HepG2 (cell line): ENCODE measurements around the gene NEURL1B.

Experiments used
- HIVEP1 ChIP-seq: sonication (generic); formaldehyde crosslinking; IDR thresholded peaks from 2 replicates; pipeline ENCODE4 v1.4.0; 2020; ENCODE audit warnings: mild to moderate bottlenecking, missing genetic modification reagents
- HOXA7 ChIP-seq: sonication (generic); formaldehyde crosslinking; IDR thresholded peaks from 2 replicates; pipeline ENCODE4 v1.8.1; 2022; ENCODE audit warnings: mild to moderate bottlenecking, missing genetic modification reagents, moderate library complexity
- MYC ChIP-seq: sonication (generic); formaldehyde crosslinking; IDR thresholded peaks from 2 replicates; pipeline ENCODE4 v1.9.0; 2021; ENCODE audit warnings: missing genetic modification reagents, borderline replicate concordance
- NKX3-1 ChIP-seq: sonication (generic); formaldehyde crosslinking; IDR thresholded peaks from 2 replicates; pipeline ENCODE4 v1.5.0; 2020; ENCODE audit warnings: missing genetic modification reagents
- PAWR ChIP-seq: sonication (generic); formaldehyde crosslinking; IDR thresholded peaks from 2 replicates; pipeline ENCODE4 v1.4.0; 2020; ENCODE audit warnings: missing genetic modification reagents, mild to moderate bottlenecking, borderline replicate concordance
- PITX1 ChIP-seq: sonication (generic); formaldehyde crosslinking; IDR thresholded peaks from 2 replicates; pipeline ENCODE4 v1.5.1; 2020; ENCODE audit warnings: mild to moderate bottlenecking, missing genetic modification reagents
- ZBTB33 ChIP-seq: sonication (generic); formaldehyde crosslinking; IDR thresholded peaks from 2 replicates; pipeline ENCODE4 v1.4.0; 2020; ENCODE audit warnings: missing genetic modification reagents
- ZBTB7A ChIP-seq: sonication (generic); formaldehyde crosslinking; IDR thresholded peaks from 2 replicates; pipeline ENCODE4 v1.8.0; 2022; ENCODE audit warnings: mild to moderate bottlenecking, missing genetic modification reagents
- ZNF138 ChIP-seq: sonication (generic); formaldehyde crosslinking; IDR thresholded peaks from 2 replicates; pipeline ENCODE4 v1.5.0; 2020; ENCODE audit warnings: mild to moderate bottlenecking, low read depth, missing genetic modification reagents
- ZNF253 ChIP-seq: sonication (generic); formaldehyde crosslinking; IDR thresholded peaks from 2 replicates; pipeline ENCODE4 v1.8.0; 2022; ENCODE audit warnings: mild to moderate bottlenecking, missing genetic modification reagents, borderline replicate concordance
- ZSCAN30 ChIP-seq: sonication (generic); formaldehyde crosslinking; IDR thresholded peaks from 2 replicates; pipeline ENCODE4 v1.5.0; 2020; ENCODE audit warnings: mild to moderate bottlenecking, missing genetic modification reagents
- TF ChIP-seq, protein P1 (sequence below): sonication (generic); formaldehyde crosslinking; IDR thresholded peaks from 2 replicates; pipeline ENCODE4 v1.4.0; 2020; ENCODE audit warnings: mild to moderate bottlenecking, missing genetic modification reagents

- TF ChIP-seq, protein P1, sequence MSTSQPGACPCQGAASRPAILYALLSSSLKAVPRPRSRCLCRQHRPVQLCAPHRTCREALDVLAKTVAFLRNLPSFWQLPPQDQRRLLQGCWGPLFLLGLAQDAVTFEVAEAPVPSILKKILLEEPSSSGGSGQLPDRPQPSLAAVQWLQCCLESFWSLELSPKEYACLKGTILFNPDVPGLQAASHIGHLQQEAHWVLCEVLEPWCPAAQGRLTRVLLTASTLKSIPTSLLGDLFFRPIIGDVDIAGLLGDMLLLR (CRISPR knock-in tag) = no peak
- no peak for TF ChIP-seq ZBTB33 (CRISPR knock-in tag)
- no peak for TF ChIP-seq PAWR
- TF ChIP-seq ZSCAN30 = no peak
- TF ChIP-seq ZNF253 (CRISPR knock-in tag) = no peak
- no peak for TF ChIP-seq ZNF138 (CRISPR knock-in tag)
- no peak for TF ChIP-seq ZBTB7A (CRISPR knock-in tag)
- no peak for TF ChIP-seq MYC (CRISPR knock-in tag)
- TF ChIP-seq HOXA7 (CRISPR knock-in tag) = no peak
- no peak for TF ChIP-seq NKX3-1
- no peak for TF ChIP-seq PITX1 (CRISPR knock-in tag)
- no peak for TF ChIP-seq HIVEP1 (CRISPR knock-in tag)
These were observed 84.2 kb downstream of the NEURL1B start for GRCh38 chr5:172725273-172725672.
